Left renal pelvis (tissue), 4 donors: ENCODE data around the gene GPC6. TPM values are rescaled to one million over a fixed set of nuclear protein-coding genes. Genes with fewer than 3 reads are reported as not detected.

Experiments
- DNase-seq, 4 donors: peaks; one replicate each; pipeline ENCODE4 v3.0.0-alpha.2; 2013; ENCODE audit warnings: low read depth in 4 of 4, low spot score in 3 of 4
- polyA plus RNA-seq, 4 donors: library from polyadenylated mRNA; unstranded; fragments of 120-200 nt; gene quantifications; one replicate each; pipeline ENCODE4 v1.2.1, GENCODE V29; 2013; ENCODE audit not compliant: insufficient read length in 4 of 4

The GPC6 gene
- polyA plus RNA-seq, 4 donors: 49.8 to 74.4 (median 65.2) TPM

DNA sequence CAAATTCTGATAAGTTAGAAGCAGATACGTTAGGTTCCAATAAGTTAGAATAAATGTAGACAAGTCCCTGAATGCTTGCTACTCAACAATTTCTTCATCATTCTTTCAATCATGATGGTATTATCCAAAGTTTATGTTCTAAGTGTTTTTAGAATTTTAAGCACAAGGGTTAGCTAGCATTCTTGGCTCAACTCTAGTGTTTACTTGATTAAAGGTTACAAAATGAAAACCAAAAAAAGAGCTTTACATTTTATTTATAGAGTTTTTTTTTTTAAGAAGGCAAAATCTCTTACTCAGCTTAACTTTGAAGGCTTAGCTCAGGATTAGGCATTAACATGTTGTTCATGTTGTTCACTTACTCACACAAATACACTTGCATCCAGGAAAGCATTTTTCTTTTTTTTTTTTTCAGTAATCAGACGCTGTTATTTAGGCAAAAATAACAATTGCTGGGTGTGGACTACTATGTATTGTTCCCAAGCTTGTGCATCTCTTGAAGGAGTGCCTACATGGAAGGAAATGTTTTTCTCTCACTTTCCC, 832.3 kb downstream of the GPC6 start:
- DNase-seq: no peak

- DNase-seq: no peak
These were observed 834.7 kb downstream of the GPC6 start for GRCh38 chr13:94061301-94061700.

GRCh38 chr13:94063096-94063495, 836.5 kb downstream of the GPC6 start:
- DNase-seq: no peak

GRCh38 chr13:94063848-94064247, 837.2 kb downstream of the GPC6 start:
- no peak for DNase-seq

GRCh38 chr13:94065741-94066140, 839.1 kb downstream of the GPC6 start:
- no peak for DNase-seq

GRCh38 chr13:94073007-94073744, 846.6 kb downstream of the GPC6 start:
- DNase-seq: no peak

GRCh38 chr13:94079876-94080275, 853.3 kb downstream of the GPC6 start:
- DNase-seq: no peak

DNA sequence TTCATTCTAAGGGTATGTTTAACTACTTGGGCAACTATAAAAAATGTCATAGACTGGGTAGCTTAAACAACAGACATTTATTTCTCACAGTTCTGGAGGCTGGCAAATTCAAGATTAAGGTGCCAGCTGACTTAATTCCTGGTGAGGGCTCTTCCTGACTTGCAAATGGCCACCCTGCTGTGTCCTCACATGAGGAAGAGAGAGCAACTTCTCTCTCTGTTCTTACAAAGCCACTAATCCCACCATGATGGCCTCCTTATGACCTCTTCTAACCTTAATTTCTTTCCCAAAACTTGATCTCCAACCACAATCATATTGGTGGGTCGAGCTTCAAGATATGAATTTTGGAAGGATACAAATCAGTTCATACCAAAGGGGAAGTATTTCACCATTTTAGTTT, 853.9 kb downstream of the GPC6 start:
- DNase-seq: no peak

- no peak for DNase-seq
These were observed 860.5 kb downstream of the GPC6 start for GRCh38 chr13:94087100-94087499.

DNA sequence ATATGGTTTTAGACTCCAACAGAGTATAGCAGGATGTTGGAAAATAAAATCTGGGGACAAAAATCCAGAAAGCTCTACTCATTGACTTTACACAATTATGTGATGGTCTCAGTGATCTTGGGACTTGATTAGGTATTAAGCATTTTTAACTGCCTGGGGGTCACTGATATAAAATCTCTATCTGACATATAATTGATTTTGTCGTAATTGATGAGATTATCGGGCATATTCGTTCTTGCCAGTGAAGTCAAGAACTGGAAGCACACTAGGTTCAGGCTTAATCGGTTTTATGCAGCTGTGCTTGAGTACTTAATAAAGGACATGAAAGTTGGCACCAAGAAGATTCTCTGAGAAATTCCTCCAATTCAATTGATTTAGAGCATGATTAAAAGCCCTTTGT, 862.1 kb downstream of the GPC6 start:
- no peak for DNase-seq

- no peak for DNase-seq
These were observed 864.3 kb downstream of the GPC6 start for GRCh38 chr13:94090773-94091480.

DNA sequence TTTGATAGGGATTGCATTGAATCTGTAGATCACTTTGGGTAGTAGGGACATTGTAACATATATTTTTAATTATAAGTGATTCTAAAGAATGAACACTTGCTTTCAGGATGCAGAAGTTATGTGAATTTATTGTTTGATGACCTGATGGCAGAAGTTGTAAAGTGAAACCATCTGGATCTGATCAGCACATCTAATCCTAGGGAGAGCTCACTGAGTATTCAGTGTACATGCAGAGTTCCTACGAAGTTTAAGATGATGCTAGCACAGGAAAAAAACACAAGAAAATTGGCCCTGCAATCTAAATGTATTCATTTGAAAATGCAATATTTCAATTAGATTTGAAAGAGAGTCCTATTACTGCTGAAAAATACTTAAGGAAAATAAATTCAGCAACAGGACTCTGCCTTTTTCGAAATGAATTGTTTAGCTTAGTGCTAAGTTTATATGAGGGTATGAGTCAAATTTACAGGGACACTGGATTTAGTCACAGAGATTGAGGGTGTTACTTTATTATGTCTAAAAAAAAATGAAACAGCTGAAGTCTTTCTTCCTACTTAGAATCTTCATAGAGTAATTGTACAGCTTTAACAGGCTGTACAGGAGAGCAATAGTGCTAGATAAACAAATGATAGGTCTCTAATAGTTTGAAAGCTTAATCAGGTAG, 867.2 kb downstream of the GPC6 start:
- no peak for DNase-seq

GRCh38 chr13:94109715-94110374, 883.2 kb downstream of the GPC6 start:
- no peak for DNase-seq

GRCh38 chr13:94112227-94112626, 885.6 kb downstream of the GPC6 start:
- no peak for DNase-seq

DNA sequence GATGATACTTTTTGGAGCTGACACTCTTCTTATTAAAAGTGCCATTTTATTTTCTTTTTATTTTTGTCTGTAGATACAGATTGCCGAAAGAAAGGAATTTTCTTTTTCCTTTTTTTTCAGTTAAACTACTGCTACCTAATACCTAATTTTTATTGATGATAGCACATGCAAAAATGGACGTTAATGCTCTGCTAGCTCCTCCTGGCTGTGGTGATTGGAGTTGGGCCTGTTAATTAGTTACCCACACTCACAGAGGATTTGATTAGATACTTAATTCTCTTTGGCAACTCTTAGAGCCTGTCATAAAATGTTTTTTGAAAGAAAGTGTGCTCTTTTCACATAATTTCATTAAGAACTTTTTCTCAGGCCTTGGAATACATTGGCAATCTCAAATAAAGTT, 886.1 kb downstream of the GPC6 start:
- DNase-seq: no peak

DNA sequence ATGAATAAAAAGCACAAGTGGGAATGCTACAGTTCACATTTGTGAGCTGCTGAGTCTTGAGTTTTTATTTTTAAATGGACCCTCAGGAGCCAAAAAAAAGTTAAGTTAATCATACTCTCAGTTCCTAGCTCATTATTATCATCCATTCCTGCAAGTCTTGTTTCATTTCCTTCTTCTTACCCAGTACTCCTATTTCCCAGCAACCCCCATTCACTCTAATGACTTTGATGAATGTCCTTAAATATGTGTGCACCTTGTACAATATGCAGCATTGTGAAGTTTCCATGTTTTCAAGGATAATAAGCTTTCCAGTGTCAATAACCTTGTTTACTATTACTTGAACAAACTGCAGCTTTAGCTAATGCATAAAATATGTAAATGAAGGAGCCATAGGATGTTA, 886.6 kb downstream of the GPC6 start:
- DNase-seq: no peak

DNA sequence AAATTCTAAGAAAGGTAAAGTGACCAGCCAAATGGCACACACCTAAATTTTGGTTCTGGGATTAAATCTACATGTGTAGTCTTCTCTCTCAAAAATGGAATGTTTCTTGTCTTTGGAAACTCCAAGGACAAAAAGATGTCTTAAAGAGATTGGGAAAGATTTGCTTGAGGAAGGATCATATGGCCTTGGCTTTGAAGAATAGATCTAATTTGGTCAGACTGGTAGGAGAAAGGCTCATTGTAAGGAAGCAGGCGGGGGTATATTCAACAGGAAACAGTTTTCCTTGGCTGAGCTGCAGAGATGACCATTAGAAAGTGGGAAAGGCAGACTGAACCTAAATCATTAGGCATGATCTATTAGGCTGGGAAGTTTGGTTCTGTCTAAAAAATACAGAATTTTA, 887.6 kb downstream of the GPC6 start:
- DNase-seq: no peak

DNA sequence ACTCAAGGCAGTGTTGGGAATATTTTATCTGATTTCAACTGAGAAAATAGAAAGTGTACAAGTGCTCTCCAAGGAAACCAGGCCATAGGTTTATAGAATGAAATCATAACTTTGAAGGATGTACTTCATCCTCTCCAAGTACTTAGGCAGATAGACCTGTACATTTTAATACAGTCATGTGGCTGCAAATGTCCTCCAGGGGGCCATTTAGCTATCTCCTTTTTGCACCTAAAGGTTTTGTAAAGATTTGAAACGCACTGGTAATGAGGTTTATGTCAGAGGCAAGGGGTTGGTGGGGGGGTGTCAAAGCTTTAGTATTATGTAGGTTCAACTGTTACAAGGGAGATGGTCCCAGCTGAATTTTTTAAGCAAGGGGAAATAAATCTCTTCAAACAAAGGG, 888.4 kb downstream of the GPC6 start:
- DNase-seq: no peak

- DNase-seq: peak in 1 of 4 donors; percentile 48
These were observed 892.8 kb downstream of the GPC6 start for GRCh38 chr13:94119360-94119936.

GRCh38 chr13:94120878-94121277, 894.3 kb downstream of the GPC6 start:
- no peak for DNase-seq

- no peak for DNase-seq
These were observed 895.1 kb downstream of the GPC6 start for GRCh38 chr13:94121686-94122085.
